ENCODE measurements around the gene FOXF2. TPM values are rescaled to one million over a fixed set of nuclear protein-coding genes. Genes with fewer than 3 reads are reported as not detected.
A peak's percentile ranks its signal among the peaks of the same experiment; 100 is the strongest.

The FOXF2 gene
- total and polyA plus RNA-seq, 2 donors (not counting 3 experiments of a cell fraction or from before 2014, with no cell fraction given) = not detected

- CTCF ChIA-PET = interaction anchor here (0.8 to 1.3 kb wide), 3 partner anchors 18 to 73 kb away, joined by 3 to 7 read pairs (median 4); no protein-coding TSS in a partner anchor
- intact Hi-C loops (cut with micrococcal nuclease) = no loop called here
Observed at GRCh38 chr6:1363298-1363697, 26.1 kb upstream of the FOXF2 start.

GRCh38 chr6:1363729-1364572 lies 25.4 kb upstream of the FOXF2 start:
- H3K4me2 ChIP-seq (ENCODE audit: insufficient read depth, low read length) = no peak overlapping the region
- intact Hi-C loops (cut with micrococcal nuclease) = no loop called here
- H2AFZ ChIP-seq (ENCODE audit: low read depth, low read length) = no peak overlapping the region
- no peaks in the 10 kb centered on the region for H3K27me3 ChIP-seq (ENCODE audit: control insufficient read depth in 2 of 2, insufficient read depth in 2 of 2, low read length in 2 of 2)
- no peaks in the 10 kb centered on the region for H4K20me1 ChIP-seq (replicated peaks; ENCODE audit: control insufficient read depth, extremely low read depth, insufficient read depth, low read length)
- H3K4me1 ChIP-seq (ENCODE audit: control insufficient read depth, extremely low read depth, insufficient read depth, low read length) = no peaks in the 10 kb centered on the region
- H3K9me1 ChIP-seq (replicated peaks; ENCODE audit: control insufficient read depth, extremely low read depth, insufficient read depth, low read length) = no peaks in the 10 kb centered on the region
- H3K36me3 ChIP-seq (ENCODE audit: control insufficient read depth in 2 of 2, extremely low read depth in 1 of 2, insufficient read depth in 2 of 2, low read length in 2 of 2) = no peaks in the 10 kb centered on the region
- dilution Hi-C loops (cut with MboI; ENCODE audit: extremely low pct_ligation_motif_present, low sequenced_read_pairs) = no loop called here
- BruUV-seq (replicated peaks) = no TSS peak
- H3K9me3 ChIP-seq (replicated peaks; ENCODE audit: control insufficient read depth, insufficient read depth, low read length) = no peaks in the 10 kb centered on the region
- POLR2A ChIA-PET = no interaction called here
- no peak overlapping the region for H3K9ac ChIP-seq (replicated peaks; ENCODE audit: extremely low read depth, insufficient read depth, low read length)
- no peak for DNase-seq (ENCODE audit: low read depth, low spot score)
- no peaks in the 10 kb centered on the region for H3K79me2 ChIP-seq (ENCODE audit: control insufficient read depth, insufficient read depth, low read length)
- TF ChIP-seq JUN (IDR thresholded peaks at IDR 0.05; ENCODE audit: borderline replicate concordance, insufficient read depth, insufficient read length, low read depth) = no peak
- TF ChIP-seq CTCF (IDR thresholded peaks at IDR 0.05; ENCODE audit: extremely low read depth in 1 of 2, insufficient read depth in 1 of 2, low read depth in 1 of 2, low read length in 2 of 2) = peak in 1 of 2 donors; percentile 4
- CTCF ChIA-PET = interaction anchor here (0.8 to 1.3 kb wide), 3 partner anchors 17 to 73 kb away, joined by 3 to 7 read pairs (median 4); no protein-coding TSS in a partner anchor
- FAIRE-seq = no peak
- no peak overlapping the region for H3K4me3 ChIP-seq (replicated peaks in 1 of 3; ENCODE audit: insufficient read depth in 1 of 3, low read depth in 1 of 3, low read length in 3 of 3)
- H3K27ac ChIP-seq (ENCODE audit: insufficient read depth, low read depth, low read length) = no peak overlapping the region

More at GRCh38 chr6:1363298-1363697, 26.1 kb upstream of the FOXF2 start:
- no peak overlapping the region for H2AFZ ChIP-seq (ENCODE audit: low read depth, low read length)
- no TSS peak for BruUV-seq (replicated peaks)
- H3K9me1 ChIP-seq (replicated peaks; ENCODE audit: control insufficient read depth, extremely low read depth, insufficient read depth, low read length) = no peaks in the 10 kb centered on the region
- no peaks in the 10 kb centered on the region for H3K36me3 ChIP-seq (ENCODE audit: control insufficient read depth in 2 of 2, extremely low read depth in 1 of 2, insufficient read depth in 2 of 2, low read length in 2 of 2)
- H3K4me2 ChIP-seq (ENCODE audit: insufficient read depth, low read length) = no peak overlapping the region
- H3K4me1 ChIP-seq (ENCODE audit: control insufficient read depth, extremely low read depth, insufficient read depth, low read length) = no peaks in the 10 kb centered on the region
- H4K20me1 ChIP-seq (replicated peaks; ENCODE audit: control insufficient read depth, extremely low read depth, insufficient read depth, low read length) = no peaks in the 10 kb centered on the region
- no peak overlapping the region for H3K9ac ChIP-seq (replicated peaks; ENCODE audit: extremely low read depth, insufficient read depth, low read length)
- no peak overlapping the region for H3K4me3 ChIP-seq (replicated peaks in 1 of 3; ENCODE audit: insufficient read depth in 1 of 3, low read depth in 1 of 3, low read length in 3 of 3)
- no peak for FAIRE-seq
- POLR2A ChIA-PET = no interaction called here
- dilution Hi-C loops (cut with MboI; ENCODE audit: extremely low pct_ligation_motif_present, low sequenced_read_pairs) = no loop called here
- TF ChIP-seq FOS (IDR thresholded peaks at IDR 0.05; ENCODE audit: borderline replicate concordance, insufficient read depth, low read length) (no peak), JUN (IDR thresholded peaks at IDR 0.05; ENCODE audit: borderline replicate concordance, insufficient read depth, insufficient read length, low read depth) (no peak), MAX (IDR thresholded peaks at IDR 0.05; ENCODE audit: insufficient read depth, insufficient read length) (no peak), EZH2 (IDR thresholded peaks at IDR 0.05; ENCODE audit: borderline replicate concordance, low read depth, low read length, severe bottlenecking) (no peak)
- no peaks in the 10 kb centered on the region for H3K27me3 ChIP-seq (ENCODE audit: control insufficient read depth in 2 of 2, insufficient read depth in 2 of 2, low read length in 2 of 2)
- no peak overlapping the region for H3K27ac ChIP-seq (ENCODE audit: insufficient read depth, low read depth, low read length)
- H3K79me2 ChIP-seq (ENCODE audit: control insufficient read depth, insufficient read depth, low read length) = no peaks in the 10 kb centered on the region
- no peaks in the 10 kb centered on the region for H3K9me3 ChIP-seq (replicated peaks; ENCODE audit: control insufficient read depth, insufficient read depth, low read length)
- DNase-seq (ENCODE audit: low read depth, low spot score) = no peak
